NCI-H1930 (cell line): ENCODE data around the gene CDK4.

ENCODE experiments used
- DNase-seq, 2 experiments: peaks; one replicate each; lab custom pipeline; 2025; lab: John Stamatoyannopoulos, UW

CDK4 gene

DNA sequence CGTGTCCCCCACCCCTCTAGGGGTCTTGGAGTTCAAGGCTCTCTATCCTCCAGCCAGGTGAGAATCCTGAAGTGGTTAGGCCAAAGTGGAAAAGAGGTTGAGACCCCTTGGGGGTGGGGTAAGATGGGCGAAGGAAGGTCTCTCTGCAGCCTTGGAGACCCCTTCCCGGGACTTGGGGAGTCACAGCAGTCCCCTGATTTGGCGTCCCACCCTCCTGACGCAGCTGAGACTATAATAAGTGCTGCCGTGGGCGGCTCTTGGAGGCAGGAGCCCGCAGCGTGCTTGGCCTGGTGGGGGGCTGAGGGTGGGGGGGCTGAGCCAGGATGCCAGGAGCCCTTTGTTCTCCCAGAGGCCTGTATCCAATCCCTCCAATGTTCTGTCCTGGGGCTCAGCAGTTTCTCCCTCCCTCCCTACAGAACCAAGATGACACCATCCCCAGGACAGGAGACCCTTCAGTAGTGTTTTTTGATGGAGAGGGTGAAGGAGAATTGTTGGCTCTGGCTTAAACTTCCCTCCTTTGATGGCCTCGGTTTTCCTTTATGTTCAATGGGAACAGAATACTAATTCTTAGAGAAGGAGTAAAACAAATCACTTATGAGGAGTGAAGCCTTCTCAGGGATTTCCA is 12.1 kb downstream of the CDK4 start:
- DNase-seq: no peak

DNA sequence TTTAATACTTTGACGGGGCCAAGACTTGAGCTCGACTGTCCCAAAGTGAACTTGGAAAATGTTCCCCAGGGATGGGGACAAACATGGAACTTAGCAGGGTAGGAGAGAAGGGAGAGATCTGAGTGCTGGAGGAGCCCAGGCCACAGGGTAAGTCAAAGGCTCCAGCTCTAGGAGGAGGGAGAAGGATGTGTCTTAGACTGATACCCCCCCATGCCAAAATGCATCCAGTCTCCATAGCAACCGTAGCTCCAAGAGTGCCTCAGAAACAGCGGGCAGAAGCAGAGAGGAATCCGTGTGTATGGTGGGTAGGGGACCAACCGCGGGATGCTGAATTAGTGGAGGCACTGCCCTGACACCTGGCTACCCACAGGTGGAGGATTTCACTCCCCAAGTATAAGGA is 12.7 kb downstream of the CDK4 start:
- DNase-seq: no peak

DNA sequence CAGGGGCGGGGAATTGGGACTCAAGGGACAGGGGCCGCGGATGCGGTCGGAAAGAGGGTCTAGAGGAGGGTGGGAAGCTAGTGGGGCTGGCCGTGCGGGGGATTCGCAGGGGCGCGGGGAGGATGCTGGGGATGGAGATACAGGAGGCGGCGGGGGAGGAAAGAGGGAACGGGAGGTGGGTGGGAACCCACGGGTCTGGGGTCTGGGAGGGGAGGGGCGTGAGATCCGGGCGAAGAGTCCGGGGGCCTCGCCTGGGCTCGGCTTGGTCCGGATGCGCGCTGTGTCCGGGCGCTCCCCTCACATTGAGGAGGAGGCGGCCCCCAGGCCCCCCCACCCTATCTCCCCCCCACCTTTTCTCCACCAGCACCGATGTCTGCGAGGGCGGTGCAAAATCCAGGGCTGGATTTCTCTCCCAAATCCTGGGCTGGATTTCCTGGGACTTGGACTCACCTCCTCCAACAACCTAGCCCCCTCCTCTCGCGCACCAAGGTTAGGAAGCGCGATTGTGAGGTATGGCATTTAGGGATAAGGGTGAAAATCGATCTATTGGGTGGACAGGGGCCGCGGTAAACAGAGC is 13.4 kb downstream of the CDK4 start, which contains the start of gene AGAP2:
TSS of gene AGAP2 (minus strand) at position 82 of the 577 bp plus-strand sequence. CDS start 496 bp downstream, outside the sequence.
- peak; percentile 41 to 76 for DNase-seq

DNA sequence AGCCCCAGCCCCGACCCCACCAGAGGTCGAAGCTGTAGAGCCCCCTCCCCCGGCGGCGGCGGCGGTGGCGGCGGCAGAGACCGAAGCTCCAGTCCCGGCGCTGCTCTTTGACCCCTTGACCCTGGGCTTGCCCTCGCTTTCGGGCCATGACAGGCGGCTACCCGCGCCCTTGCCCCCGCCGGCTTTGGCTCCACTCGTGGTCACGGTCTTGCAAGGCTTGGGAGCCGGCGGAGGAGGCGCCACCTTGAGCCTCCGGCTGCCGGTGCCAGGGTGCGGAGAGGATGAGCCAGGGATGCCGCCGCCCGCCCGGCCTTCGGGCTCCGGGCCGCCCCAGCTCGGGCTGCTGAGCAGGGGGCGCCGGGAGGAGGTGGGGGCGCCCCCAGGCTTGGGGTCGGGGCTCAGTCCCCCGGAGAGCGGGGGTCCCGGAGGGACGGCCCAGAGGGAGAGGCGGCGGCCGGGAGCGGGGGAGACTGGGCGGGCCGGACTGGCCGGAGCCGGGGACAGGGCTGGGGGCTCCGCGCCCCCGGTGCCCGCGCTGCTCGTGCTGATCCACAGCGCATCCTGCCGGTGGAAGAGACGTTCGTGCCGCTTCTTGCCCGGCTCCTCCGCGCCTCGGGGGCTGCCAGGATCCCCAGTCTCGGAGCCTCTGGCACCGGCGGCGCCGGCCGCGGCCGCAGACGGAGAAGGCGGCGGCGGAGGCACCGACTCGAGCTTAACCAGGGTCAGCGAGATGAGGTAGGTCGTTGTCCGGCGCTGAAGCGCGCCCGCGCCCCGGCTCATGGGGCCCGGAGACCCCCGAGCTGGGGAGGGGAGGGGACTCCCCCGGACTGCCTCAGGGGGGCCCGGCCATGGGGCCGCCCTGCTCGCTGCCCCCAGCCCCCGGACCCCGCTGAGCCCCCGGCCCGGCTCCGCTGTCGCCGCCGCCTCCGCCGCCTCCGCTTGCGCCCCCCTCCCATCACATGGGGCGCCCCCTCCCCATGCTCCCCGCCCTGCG is 14.3 kb downstream of the CDK4 start:
- peak in 1 of 2 experiments; percentile 53 for DNase-seq

- DNase-seq: no peak
Observed at GRCh38 chr12:57736741-57737466, 15.2 kb downstream of the CDK4 start.

DNA sequence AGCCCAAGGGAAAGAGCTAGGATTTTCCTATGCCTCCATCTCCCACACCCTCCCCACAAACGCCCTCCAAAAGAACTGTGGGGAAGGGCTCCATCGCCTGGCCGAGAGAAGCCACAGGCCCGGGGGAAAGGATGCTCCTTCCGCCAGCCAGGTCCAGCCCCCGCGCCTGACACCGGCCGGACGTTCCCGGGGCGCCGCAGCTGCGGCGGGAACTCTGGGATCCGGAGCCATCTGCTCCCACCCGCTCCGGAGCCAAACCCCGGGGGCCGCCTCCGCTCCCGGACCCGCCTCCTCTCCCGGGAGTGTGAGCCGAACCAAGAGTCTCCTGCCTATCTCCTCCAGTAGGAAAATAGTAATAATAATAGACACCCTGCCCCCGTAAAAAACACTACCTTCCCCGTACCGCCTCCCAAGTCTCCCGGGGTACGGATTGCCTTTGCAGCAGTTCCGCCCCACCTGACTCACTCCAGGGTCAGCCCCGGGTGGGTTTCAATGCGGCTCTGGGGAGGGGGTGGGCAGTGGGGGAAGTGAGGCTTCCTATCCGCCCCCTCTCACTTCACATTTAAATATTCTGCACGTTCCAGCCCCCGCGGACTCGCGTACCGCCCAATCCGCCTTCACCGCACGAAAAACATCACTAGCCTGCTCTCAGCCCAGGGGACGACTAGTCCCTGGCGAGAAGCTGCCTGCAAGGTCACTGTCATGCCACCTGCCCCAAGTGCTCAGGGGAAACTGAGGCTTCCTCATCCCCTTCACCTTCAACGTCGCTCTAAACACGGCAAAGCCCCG is 16.0 kb downstream of the CDK4 start:
- peak; percentile 43 to 49 for DNase-seq

DNA sequence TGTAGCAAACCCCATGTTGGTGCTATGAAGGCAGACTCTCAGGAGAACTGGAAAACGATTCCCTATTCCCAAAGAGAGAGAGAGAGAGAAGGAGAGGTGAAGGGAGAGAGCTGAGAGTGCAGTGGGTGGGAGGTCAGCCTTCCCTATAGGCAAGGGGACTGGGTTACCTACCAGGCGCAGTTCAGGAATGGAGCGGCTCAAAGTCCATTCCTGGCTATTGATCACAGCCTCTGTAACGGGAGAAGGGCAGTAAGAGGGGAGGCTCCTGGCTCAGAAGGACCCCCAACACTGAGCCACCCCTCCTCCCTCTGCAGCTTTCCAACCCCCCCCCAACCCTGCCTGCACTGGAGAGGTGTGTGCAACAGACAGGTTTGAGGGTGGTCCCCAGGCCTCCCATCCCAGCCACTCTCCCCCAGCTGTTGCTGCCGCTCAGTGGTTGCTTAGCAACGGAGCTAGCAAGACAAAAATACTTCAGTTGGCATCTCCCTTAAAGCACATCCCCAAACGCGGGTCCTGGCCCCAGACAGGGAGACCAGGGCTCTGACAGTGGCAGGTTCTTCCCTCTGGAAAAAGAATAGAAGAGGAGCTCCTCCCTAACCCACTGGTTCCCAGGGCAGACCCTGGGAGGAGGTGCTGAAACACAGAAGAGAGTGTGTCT is 16.8 kb downstream of the CDK4 start:
- DNase-seq: no peak

GRCh38 chr12:57734591-57734990 is 17.5 kb downstream of the CDK4 start:
- no peak for DNase-seq

DNA sequence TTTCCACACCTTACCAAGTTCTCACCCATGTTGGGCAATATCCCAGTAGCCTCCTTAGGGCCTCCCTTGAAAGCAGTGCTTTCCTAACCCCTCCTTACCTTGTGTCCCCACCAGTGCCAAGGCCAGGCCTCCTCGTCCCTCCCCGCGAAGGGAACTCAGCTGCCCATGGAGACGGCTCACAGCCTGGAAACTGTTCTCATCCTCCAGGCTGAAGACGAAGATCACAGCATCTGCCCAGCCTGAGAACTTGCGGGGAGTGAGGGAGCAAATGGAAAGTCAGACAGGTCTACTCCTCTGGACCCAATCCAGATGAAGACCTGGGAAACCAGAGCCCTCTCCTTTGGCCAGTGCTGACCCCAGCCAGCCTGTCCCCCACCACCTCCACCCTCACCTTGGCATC is 18.2 kb downstream of the CDK4 start:
- DNase-seq: no peak

GRCh38 chr12:57732726-57733593 is 19.1 kb downstream of the CDK4 start:
- DNase-seq: no peak

DNA sequence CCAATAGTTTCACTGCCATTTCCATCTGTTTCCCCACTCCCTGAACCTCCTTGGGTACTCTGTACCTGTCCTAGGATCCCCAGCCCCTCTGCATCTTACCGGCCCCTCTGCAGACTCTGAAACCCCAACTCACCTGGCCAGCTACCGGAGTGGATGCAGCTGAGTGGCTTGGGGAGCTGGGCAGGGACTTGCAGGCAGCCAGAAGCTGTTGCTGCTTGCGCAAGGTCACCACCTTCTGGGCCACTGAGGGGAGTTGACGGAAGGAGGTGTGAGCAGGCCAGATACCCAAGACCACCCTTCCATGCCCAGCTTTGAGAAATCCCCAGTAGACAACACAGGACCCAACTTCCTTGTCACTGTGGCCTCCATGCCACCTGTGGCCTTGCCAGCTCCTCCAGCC is 19.8 kb downstream of the CDK4 start:
- DNase-seq: no peak

GRCh38 chr12:57731411-57732080 is 20.6 kb downstream of the CDK4 start:
- no peak for DNase-seq

GRCh38 chr12:57730336-57731067 is 21.6 kb downstream of the CDK4 start:
- no peak for DNase-seq

DNA sequence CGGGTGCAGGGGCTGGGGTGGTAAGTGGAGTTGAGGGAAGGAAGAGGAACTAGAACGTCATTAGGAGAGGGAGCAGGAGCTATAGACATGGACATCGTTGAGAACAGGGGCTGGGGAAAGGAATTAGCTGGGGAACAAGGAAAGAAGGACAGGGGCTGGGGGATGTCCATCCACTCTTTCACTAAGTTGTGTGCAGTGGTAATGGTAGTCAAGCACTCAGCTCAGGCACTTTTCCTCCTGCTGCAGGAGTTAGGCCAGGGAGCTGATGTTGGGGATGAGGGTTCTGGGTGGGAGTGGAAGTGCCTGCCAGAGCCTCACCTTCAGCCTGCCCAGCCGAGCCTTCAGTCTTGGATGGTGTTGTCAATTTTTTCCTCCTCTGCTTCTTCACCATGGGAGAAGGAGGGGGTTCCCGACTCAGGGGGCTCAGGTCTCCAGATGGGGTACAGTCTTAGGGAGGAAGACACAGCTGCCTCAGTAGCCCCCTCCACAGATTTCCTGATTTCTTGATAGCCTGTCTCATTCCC is 22.7 kb downstream of the CDK4 start:
- DNase-seq: no peak

- DNase-seq: no peak
Observed at GRCh38 chr12:57727758-57728395, 24.2 kb downstream of the CDK4 start.

- no peak for DNase-seq
Observed at GRCh38 chr12:57726884-57727757, 25.0 kb downstream of the CDK4 start.
